Hematopoietic multipotent progenitor cell (in vitro differentiated cells): ENCODE results near the gene PSD2. TPM values are rescaled to one million over a fixed set of nuclear protein-coding genes. Genes with fewer than 3 reads are reported as not detected.

Experiments used
- DNase-seq, 3 donors: peaks; one replicate each; pipeline ENCODE4 v3.0.0-alpha.2; 2011 to 2015; ENCODE audit warnings: low read depth in 2 of 3, low spot score in 2 of 3
- total RNA-seq: library from RNA; depleted of rRNA; stranded (reverse); fragments of >200 nt; gene quantifications from one replicate; pipeline ENCODE4 v1.2.3, GENCODE V29; 2012

Gene PSD2
- total RNA-seq, 1 donor = 0.27 TPM

GRCh38 chr5:139763280-139763929 lies 32.2 kb upstream of the PSD2 start:
- DNase-seq = no peak

- peak in 1 of 3 donors; percentile 39 for DNase-seq
These were observed 31.4 kb upstream of the PSD2 start for GRCh38 chr5:139763930-139764791.

- no peak for DNase-seq
These were observed 30.7 kb upstream of the PSD2 start for GRCh38 chr5:139764886-139765408.

- peak; percentile 72 to 83 (median 79) for DNase-seq
These were observed 30.0 kb upstream of the PSD2 start for GRCh38 chr5:139765409-139766217.

- no peak for DNase-seq
These were observed 27.6 kb upstream of the PSD2 start for GRCh38 chr5:139767960-139768359.

- no peak for DNase-seq
These were observed 26.7 kb upstream of the PSD2 start for GRCh38 chr5:139768807-139769465.

- no peak for DNase-seq
These were observed 26.1 kb upstream of the PSD2 start for GRCh38 chr5:139769477-139769876.

GRCh38 chr5:139770722-139771121 lies 24.9 kb upstream of the PSD2 start:
- no peak for DNase-seq

- no peak for DNase-seq
These were observed 23.4 kb upstream of the PSD2 start for GRCh38 chr5:139772089-139772791.

- DNase-seq = no peak
These were observed 22.5 kb upstream of the PSD2 start for GRCh38 chr5:139772927-139773690.

GRCh38 chr5:139774980-139775661 lies 20.5 kb upstream of the PSD2 start:
- peak; percentile 53 to 77 (median 71) for DNase-seq

GRCh38 chr5:139775872-139776271 lies 19.7 kb upstream of the PSD2 start:
- DNase-seq = no peak

- DNase-seq = no peak
These were observed 18.7 kb upstream of the PSD2 start for GRCh38 chr5:139776861-139777260.

GRCh38 chr5:139783436-139783965 lies 12.1 kb upstream of the PSD2 start:
- no peak for DNase-seq

- DNase-seq = no peak
These were observed 11.1 kb upstream of the PSD2 start for GRCh38 chr5:139784488-139784887.

- no peak for DNase-seq
These were observed 8.4 kb upstream of the PSD2 start for GRCh38 chr5:139787257-139787567.

GRCh38 chr5:139787568-139788293 lies 7.9 kb upstream of the PSD2 start:
- peak; percentile 68 to 84 (median 75) for DNase-seq
